IMR-90 (cell line): ENCODE results near the gene ABHD17A. TPM values are rescaled to one million over a fixed set of nuclear protein-coding genes. Genes with fewer than 3 reads are reported as not detected.

ENCODE experiments used
- ATAC-seq: fragments of 200-7000 bp; cut with Tn5 transposase; 2 replicates; pipeline ENCODE4 v1.9.1; 2020; ENCODE audit warnings: low read depth, mild to moderate bottlenecking, moderate library complexity
- BruUV-seq: library from RNA; stranded (reverse); fragments of 400-500 nt; replicated peaks from 2 replicates; lab custom pipeline; 2021; lab: Mats Ljungman, UMichigan
- CTCF ChIA-PET: fragments of 300-600 bp; formaldehyde crosslinking; extraction: SDS; loops from one replicate; lab custom pipeline; 2021; ENCODE audit warnings: antibody characterized with exemption; lab: Yijun Ruan, JAX
- POLR2A ChIA-PET: fragments of 300-600 bp; sonication (Branson Sonifier 250); formaldehyde crosslinking; loops from one replicate; lab custom pipeline; 2022; ENCODE audit warnings: antibody characterized with exemption; ENCODE audit not compliant: unreplicated experiment; lab: Charles Lee
- DNase-seq: peaks from one replicate; pipeline ENCODE4 v3.0.0; 2013
- H2AFZ ChIP-seq: replicated peaks from 2 replicates; pipeline ENCODE3; 2013; ENCODE audit warnings: low read length, mild to moderate bottlenecking; ENCODE audit not compliant: poor library complexity
- H2AK5ac ChIP-seq: 2 replicates; pipeline ENCODE4 v1.6.1; 2013; ENCODE audit warnings: low read depth, low read length, inconsistent platforms
- H2AK9ac ChIP-seq: replicated peaks from 2 replicates; pipeline ENCODE3; 2013; ENCODE audit warnings: mild to moderate bottlenecking, low read depth, low read length, moderate library complexity; ENCODE audit not compliant: poor library complexity
- H2BK120ac ChIP-seq: 2 replicates; pipeline ENCODE4 v1.6.1; 2013; ENCODE audit warnings: low read depth, low read length, inconsistent platforms
- H2BK15ac ChIP-seq: 3 replicates; pipeline ENCODE4 v1.6.1; 2013; ENCODE audit warnings: low read depth, low read length, inconsistent platforms
- H2BK20ac ChIP-seq: 2 replicates; pipeline ENCODE4 v1.6.1; 2013; ENCODE audit warnings: low read depth, mild to moderate bottlenecking, inconsistent platforms, low read length, moderate library complexity
- H2BK5ac ChIP-seq: 2 replicates; pipeline ENCODE4 v1.6.1; 2013; ENCODE audit warnings: mild to moderate bottlenecking, low read depth, low read length, inconsistent platforms; ENCODE audit not compliant: poor library complexity, severe bottlenecking
- H3K14ac ChIP-seq: replicated peaks from 2 replicates; pipeline ENCODE4 v1.6.1; 2013; ENCODE audit warnings: low read depth, low read length, inconsistent platforms
- H3K18ac ChIP-seq: 2 replicates; pipeline ENCODE4 v1.6.1; 2013; ENCODE audit warnings: low read depth, low read length, control low read depth
- H3K23ac ChIP-seq: 2 replicates; pipeline ENCODE4 v1.6.1; 2013; ENCODE audit warnings: low read depth, low read length, inconsistent platforms
- H3K27ac ChIP-seq: 2 replicates; pipeline ENCODE4 v1.5.1; 2013; ENCODE audit warnings: mild to moderate bottlenecking, control low read depth, low read length; ENCODE audit not compliant: insufficient read depth
- H3K27me3 ChIP-seq: 2 replicates; pipeline ENCODE4 v1.6.1; 2013; ENCODE audit warnings: low read length; ENCODE audit not compliant: control insufficient read depth, insufficient read depth
- H3K36me3 ChIP-seq: 2 replicates; pipeline ENCODE4 v1.6.1; 2013; ENCODE audit warnings: low read length, mixed read lengths; ENCODE audit not compliant: control insufficient read depth, insufficient read depth
- H3K4ac ChIP-seq: 2 replicates; pipeline ENCODE4 v1.6.1; 2013; ENCODE audit warnings: low read depth, low read length, inconsistent platforms
- H3K4me1 ChIP-seq: 2 replicates; pipeline ENCODE4 v1.6.1; 2013; ENCODE audit warnings: low read length, mixed read lengths; ENCODE audit not compliant: control insufficient read depth, insufficient read depth
- H3K4me2 ChIP-seq: 2 replicates; pipeline ENCODE4 v1.6.1; 2013; ENCODE audit warnings: low read depth, mild to moderate bottlenecking, control low read depth, low read length, moderate library complexity
- H3K4me3 ChIP-seq: 2 replicates; pipeline ENCODE4 v1.5.1; 2013; ENCODE audit warnings: low read depth, mild to moderate bottlenecking, control low read depth, low read length, moderate library complexity; ENCODE audit not compliant: insufficient read depth
- H3K56ac ChIP-seq: 2 replicates; pipeline ENCODE4 v1.6.1; 2013; ENCODE audit warnings: low read length, inconsistent platforms; ENCODE audit not compliant: insufficient read depth; ENCODE audit errors: extremely low read depth
- H3K79me1 ChIP-seq, 2 experiments: 2 replicates each; pipeline ENCODE4 v1.6.1; 2013; ENCODE audit warnings: low read length in 2 of 2, inconsistent platforms in 1 of 2, low read depth in 1 of 2
- H3K9ac ChIP-seq: 2 replicates; pipeline ENCODE4 v1.6.1; 2013; ENCODE audit warnings: low read depth, low read length, control low read depth
- H3K9me1 ChIP-seq: 2 replicates; pipeline ENCODE4 v1.6.1; 2013; ENCODE audit warnings: low read length, inconsistent platforms; ENCODE audit not compliant: insufficient read depth
- H3K9me3 ChIP-seq: 2 replicates; pipeline ENCODE4 v1.6.1; 2013; ENCODE audit warnings: low read length; ENCODE audit not compliant: control insufficient read depth, insufficient read depth
- H4K20me1 ChIP-seq: 2 replicates; pipeline ENCODE4 v1.6.1; 2013; ENCODE audit warnings: low read length, inconsistent platforms; ENCODE audit not compliant: insufficient read depth
- H4K5ac ChIP-seq: 2 replicates; pipeline ENCODE4 v1.6.1; 2013; ENCODE audit warnings: mild to moderate bottlenecking, low read depth, low read length, control low read depth
- H4K8ac ChIP-seq, 2 experiments: 2 replicates each; pipeline ENCODE4 v1.6.1; 2013; ENCODE audit warnings: low read depth in 2 of 2, low read length in 2 of 2, control low read depth in 1 of 2, inconsistent platforms in 1 of 2
- H4K91ac ChIP-seq: 2 replicates; pipeline ENCODE4 v1.6.1; 2013; ENCODE audit warnings: low read depth, low read length, inconsistent platforms; ENCODE audit not compliant: insufficient read depth
- BHLHE40 ChIP-seq: fragments of 150-350 bp; IDR thresholded peaks from 2 replicates; pipeline ENCODE4 v1.6.1; 2016; ENCODE audit warnings: mild to moderate bottlenecking, low read depth, low read length
- CEBPB ChIP-seq: IDR thresholded peaks from 2 replicates; pipeline ENCODE4 v1.6.1; 2012; ENCODE audit warnings: low read depth, low read length, improper control_type of control experiment
- FOS ChIP-seq: fragments of 150-350 bp; IDR thresholded peaks from 2 replicates; pipeline ENCODE4 v1.6.1; 2016; ENCODE audit warnings: low read depth, low read length
- MAZ ChIP-seq: IDR thresholded peaks from 2 replicates; pipeline ENCODE4 v1.6.1; 2012; ENCODE audit warnings: low read depth, mild to moderate bottlenecking, low read length, improper control_type of control experiment, moderate library complexity, borderline replicate concordance
- MXI1 ChIP-seq: IDR thresholded peaks from 2 replicates; pipeline ENCODE4 v1.6.1; 2012; ENCODE audit warnings: low read depth, mild to moderate bottlenecking, low read length, moderate library complexity, borderline replicate concordance
- NFE2L2 ChIP-seq: fragments of 150-350 bp; IDR thresholded peaks from 2 replicates; pipeline ENCODE4 v1.6.1; 2016; ENCODE audit warnings: low read depth, mild to moderate bottlenecking, low read length
- POLR2A ChIP-seq: IDR thresholded peaks from 2 replicates; pipeline ENCODE4 v1.6.1; 2012; ENCODE audit warnings: mild to moderate bottlenecking, low read depth, low read length
- RFX5 ChIP-seq: IDR thresholded peaks from 2 replicates; pipeline ENCODE4 v1.8.0; 2012; ENCODE audit warnings: low read depth, mild to moderate bottlenecking, low read length, moderate library complexity
- SMC3 ChIP-seq: fragments of 150-350 bp; IDR thresholded peaks from 2 replicates; pipeline ENCODE4 v1.6.1; 2016; ENCODE audit warnings: low read depth, mild to moderate bottlenecking, antibody characterized with exemption, low read length, moderate library complexity
- WGBS, 2 experiments: methylation state at CpG; one replicate each; pipeline versions ENCODE4 v1.1.5 to v1.1.7; 2013; ENCODE audit warnings: missing lambda C conversion rate in 2 of 2; ENCODE audit not compliant: insufficient read length in 1 of 2; ENCODE audit errors: extremely low coverage in 2 of 2; 5-methylcytosine and 5-hydroxymethylcytosine counted together
- dilution Hi-C: fragments of 300-500 bp; cut with HindIII; formaldehyde crosslinking; loops from one replicate; pipeline ENCODE4 v1.14.3; 2018; ENCODE audit warnings: low sequenced_read_pairs; ENCODE audit not compliant: unreplicated experiment
- in situ Hi-C: fragments of 300-500 bp; cut with MboI; formaldehyde crosslinking; loops from 3 replicates; pipeline ENCODE4 v1.14.3; 2019; ENCODE audit warnings: low sequenced_read_pairs, inconsistent platforms, mixed read lengths
- intact Hi-C: fragments of 100-400 bp; cut with micrococcal nuclease; formaldehyde crosslinking; loops from 2 replicates; pipeline ENCODE4 v1.10.0; 2022
- polyA plus RNA-seq, 3 experiments: library from polyadenylated mRNA; depleted of rRNA; stranded (reverse); fragments of >200 nt; gene quantifications; 2 replicates each; pipeline ENCODE4 v1.2.3, GENCODE V29; 2012; ENCODE audit warnings: low replicate concordance in 1 of 3
- total RNA-seq: library from RNA; depleted of rRNA; stranded (reverse); fragments of >200 nt; gene quantifications from 2 replicates; pipeline ENCODE4 v1.2.3, GENCODE V29; 2012; rRNA removed
- TF ChIP-seq, protein P1 (sequence below): fragments of 150-350 bp; IDR thresholded peaks from 2 replicates; pipeline ENCODE4 v1.6.1; 2017; ENCODE audit warnings: mild to moderate bottlenecking, antibody characterized with exemption, low read length, low read depth

Gene ABHD17A
- total and polyA plus RNA-seq, 2 of the 4 experiments (the other 2 are of a cell fraction), result 37.8 to 76.2 TPM

DNA sequence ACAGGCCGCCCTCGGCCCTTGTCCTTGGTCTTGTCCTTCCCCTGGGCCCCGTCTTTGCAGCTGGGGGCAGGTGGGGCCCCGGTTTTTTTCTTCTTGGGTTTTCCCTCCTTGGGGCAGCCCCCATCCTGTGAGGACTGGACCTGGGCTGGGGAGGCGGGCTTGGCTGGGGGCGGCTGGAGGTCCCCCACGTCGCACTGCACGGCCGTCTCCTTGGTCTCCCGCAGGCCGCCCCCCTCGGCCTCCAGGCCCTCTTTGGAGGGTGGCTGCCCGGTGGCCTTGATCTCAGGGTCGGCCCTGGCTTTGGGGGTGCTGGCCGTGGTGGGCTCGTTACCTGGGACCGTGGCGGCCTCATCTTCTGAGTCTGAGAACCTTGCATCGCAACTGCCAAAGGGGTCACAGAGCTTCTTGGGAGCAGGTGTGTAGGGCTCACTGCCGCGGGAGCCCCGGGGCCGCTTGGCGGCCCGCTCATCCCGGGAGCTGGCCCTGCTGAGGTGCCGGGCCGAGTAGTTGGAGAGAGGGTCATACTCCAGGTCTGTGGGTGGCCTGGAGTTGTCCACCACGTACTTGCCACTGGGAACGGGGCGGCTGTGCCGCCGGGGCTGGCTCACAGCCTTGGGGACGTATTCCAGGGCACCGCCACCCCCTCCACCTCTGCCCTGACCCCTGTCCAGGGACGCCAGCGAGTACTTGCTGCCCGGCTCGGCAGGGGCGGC is 57.6 kb downstream of the ABHD17A start:
- Histone ChIP-seq H3K27me3 (no peaks in the 10 kb centered on the region), H3K9me3 (no peaks in the 10 kb centered on the region), H4K91ac (no peak overlapping the region), H3K27ac (no peak overlapping the region), H3K14ac (no peak overlapping the region), H2AFZ (no peak overlapping the region), H3K56ac (no peak overlapping the region), H3K18ac (no peak overlapping the region), H2AK9ac (peak overlapping the region; percentile 76), H2BK15ac (no peak overlapping the region), H3K23ac (no peak overlapping the region), H3K4me3 (no peak overlapping the region), H3K4me1 (peaks cover 4% of the 10 kb centered on the region; the same call in 1 of the 2 replicates), H3K4me2 (no peak overlapping the region), H3K79me1 (peaks cover 6 to 46% of the 10 kb centered on the region in 2 experiments), H4K5ac (no peak overlapping the region), H4K8ac (no peak overlapping the region), H3K36me3 (peaks cover 20% of the 10 kb centered on the region; the same call in 1 of the 2 replicates), H4K20me1 (peaks cover 38% of the 10 kb centered on the region), H2BK120ac (no peak overlapping the region), H3K4ac (no peak overlapping the region), H3K9me1 (no peaks in the 10 kb centered on the region), H2AK5ac (no peak overlapping the region), H2BK5ac (no peak overlapping the region), H2BK20ac (no peak overlapping the region), H3K9ac (no peak overlapping the region)
- ChIA-PET CTCF (no interaction called here), POLR2A (no interaction called here)
- intact Hi-C loops (no loop called here), dilution Hi-C loops (no loop called here), in situ Hi-C loops (no loop called here)
- no peak for TF ChIP-seq RFX5
- TF ChIP-seq, protein P1, sequence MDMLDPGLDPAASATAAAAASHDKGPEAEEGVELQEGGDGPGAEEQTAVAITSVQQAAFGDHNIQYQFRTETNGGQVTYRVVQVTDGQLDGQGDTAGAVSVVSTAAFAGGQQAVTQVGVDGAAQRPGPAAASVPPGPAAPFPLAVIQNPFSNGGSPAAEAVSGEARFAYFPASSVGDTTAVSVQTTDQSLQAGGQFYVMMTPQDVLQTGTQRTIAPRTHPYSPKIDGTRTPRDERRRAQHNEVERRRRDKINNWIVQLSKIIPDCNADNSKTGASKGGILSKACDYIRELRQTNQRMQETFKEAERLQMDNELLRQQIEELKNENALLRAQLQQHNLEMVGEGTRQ, result no peak
- TF ChIP-seq SMC3, result no peak
- TF ChIP-seq FOS, result no peak
- no peak for TF ChIP-seq NFE2L2
- no peak for TF ChIP-seq BHLHE40
- TF ChIP-seq POLR2A, result no peak
- TF ChIP-seq MXI1, result no peak
- TF ChIP-seq MAZ, result no peak
- no peak for TF ChIP-seq CEBPB
- 92% methylated on average over 27 of the region's 41 CpGs; no CpG with 5 or more reads in 1 of the 2 experiments for WGBS, 2 experiments
- no TSS peak for BruUV-seq
- DNase-seq (no peak), ATAC-seq (no peak)

Other genes starting within 250 kb of the ABHD17A start
- 29.9 and 37.5 TPM in 2 replicates for gene TCF3, start 232.9 kb downstream of the ABHD17A start, total RNA-seq
- 127 and 144 TPM in 2 replicates for gene TCF3, start 232.9 kb downstream of the ABHD17A start, polyA plus RNA-seq (2012; rRNA removed)
- gene ONECUT3, start 132.0 kb downstream of the ABHD17A start, total RNA-seq, result not detected in 2 replicates
- not detected in 2 replicates for gene ONECUT3, start 132.0 kb downstream of the ABHD17A start, polyA plus RNA-seq (2012; rRNA removed)
- gene ATP8B3, start 73.2 kb downstream of the ABHD17A start, total RNA-seq, result 1.4 and 1.6 TPM in 2 replicates
- 8.1 and 9.0 TPM in 2 replicates for gene ATP8B3, start 73.2 kb downstream of the ABHD17A start, polyA plus RNA-seq (2012; rRNA removed)
- gene REXO1, start 37.0 kb downstream of the ABHD17A start, total RNA-seq, result 1.4 and 2.5 TPM in 2 replicates
- 39.2 and 63.7 TPM in 2 replicates for gene REXO1, start 37.0 kb downstream of the ABHD17A start, polyA plus RNA-seq (2012; rRNA removed)
- gene KLF16, start 21.9 kb downstream of the ABHD17A start, total RNA-seq, result 0.90 and 1.7 TPM in 2 replicates
- gene KLF16, start 21.9 kb downstream of the ABHD17A start, polyA plus RNA-seq (2012; rRNA removed), result 13.1 and 31.4 TPM in 2 replicates
- gene ADAT3, start 19.9 kb upstream of the ABHD17A start, total RNA-seq, result 0.28 and 0.36 TPM in 2 replicates
- gene ADAT3, start 19.9 kb upstream of the ABHD17A start, polyA plus RNA-seq (2012; rRNA removed), result 2.8 and 3.6 TPM in 2 replicates
- gene SCAMP4, start 19.9 kb upstream of the ABHD17A start, total RNA-seq, result 10.8 and 16.1 TPM in 2 replicates
- gene SCAMP4, start 19.9 kb upstream of the ABHD17A start, polyA plus RNA-seq (2012; rRNA removed), result 24.0 and 28.1 TPM in 2 replicates
- gene CSNK1G2, start 55.7 kb upstream of the ABHD17A start, total RNA-seq, result 35.6 and 38.0 TPM in 2 replicates
- gene CSNK1G2, start 55.7 kb upstream of the ABHD17A start, polyA plus RNA-seq (2012; rRNA removed), result 96.3 and 124 TPM in 2 replicates
- 24.4 and 25.8 TPM in 2 replicates for gene BTBD2, start 130.2 kb upstream of the ABHD17A start, total RNA-seq
- 65.7 and 67.1 TPM in 2 replicates for gene BTBD2, start 130.2 kb upstream of the ABHD17A start, polyA plus RNA-seq (2012; rRNA removed)
- gene MKNK2, start 165.7 kb upstream of the ABHD17A start, total RNA-seq, result 20.8 and 21.9 TPM in 2 replicates
- gene MKNK2, start 165.7 kb upstream of the ABHD17A start, polyA plus RNA-seq (2012; rRNA removed), result 31.8 and 37.5 TPM in 2 replicates
- gene MOB3A, start 210.8 kb upstream of the ABHD17A start, total RNA-seq, result 8.9 and 9.3 TPM in 2 replicates
- 26.5 and 28.8 TPM in 2 replicates for gene MOB3A, start 210.8 kb upstream of the ABHD17A start, polyA plus RNA-seq (2012; rRNA removed)
- gene IZUMO4, start 211.4 kb upstream of the ABHD17A start, total RNA-seq, result 0.56 and 0.72 TPM in 2 replicates
- gene IZUMO4, start 211.4 kb upstream of the ABHD17A start, polyA plus RNA-seq (2012; rRNA removed), result 2.8 and 3.4 TPM in 2 replicates